A549 (cell line): ENCODE data around the gene SLC38A2.

Source experiments
- BHLHE40 ChIP-seq: IDR thresholded peaks from 2 replicates; pipeline ENCODE4 v1.6.1; 2012; ENCODE audit warnings: low read depth, low read length, inconsistent platforms
- CBX8 ChIP-seq: fragments of 200-600 bp; sonication (generic); IDR thresholded peaks from 2 replicates; pipeline ENCODE4 v1.6.1; 2016
- CTCF ChIP-seq: fragments of >200 bp; sonication (Bioruptor Twin); formaldehyde crosslinking; IDR thresholded peaks from 3 replicates; pipeline ENCODE4 v1.5.1; 2016
- EHMT2 ChIP-seq: fragments of 200-600 bp; sonication (generic); IDR thresholded peaks from 2 replicates; pipeline ENCODE4 v1.6.1; 2016; ENCODE audit warnings: antibody characterized with exemption, low read depth, mild to moderate bottlenecking, moderate library complexity
- EP300 ChIP-seq, 2 experiments: fragments of >200 bp; sonication (Bioruptor Twin); formaldehyde crosslinking; IDR thresholded peaks; 2 replicates in 1 of 2; 3 replicates in 1 of 2; pipeline ENCODE4 v1.6.1; 2016 to 2017
- KDM1A ChIP-seq: fragments of 200-600 bp; sonication (generic); IDR thresholded peaks from 2 replicates; pipeline ENCODE4 v1.6.1; 2016; ENCODE audit warnings: low read depth, mild to moderate bottlenecking
- MAFK ChIP-seq: fragments of 450-650 bp; IDR thresholded peaks from 2 replicates; pipeline ENCODE4 v1.6.1; 2014; ENCODE audit not compliant: partially characterized antibody
- PBX3 ChIP-seq: IDR thresholded peaks from 2 replicates; pipeline ENCODE4 v1.6.1; 2012
- POLR2A ChIP-seq: IDR thresholded peaks from 2 replicates; pipeline ENCODE4 v1.6.1; 2012; ENCODE audit warnings: mild to moderate bottlenecking, low read length
- REST ChIP-seq: fragments of 200-600 bp; sonication (generic); IDR thresholded peaks from 2 replicates; pipeline ENCODE4 v1.6.1; 2016; ENCODE audit warnings: antibody characterized with exemption, mild to moderate bottlenecking, moderate library complexity
- RFX5 ChIP-seq: fragments of 450-650 bp; IDR thresholded peaks from 2 replicates; pipeline ENCODE4 v1.7.1; 2014; ENCODE audit warnings: antibody characterized with exemption, mild to moderate bottlenecking, moderate library complexity
- RNF2 ChIP-seq: fragments of 200-600 bp; sonication (generic); IDR thresholded peaks from 2 replicates; pipeline ENCODE4 v1.6.1; 2016; ENCODE audit warnings: low read depth, mild to moderate bottlenecking, antibody characterized with exemption, moderate library complexity, borderline replicate concordance
- SREBF2 ChIP-seq: fragments of 450-650 bp; IDR thresholded peaks from 2 replicates; pipeline ENCODE4 v1.6.1; 2014; ENCODE audit warnings: mild to moderate bottlenecking, moderate library complexity
- TP53 ChIP-seq: fragments of 250-450 bp; sonication (Bioruptor Pico); IDR thresholded peaks from 2 replicates; pipeline ENCODE4 v1.5.0; 2021; ENCODE audit warnings: mild to moderate bottlenecking, moderate library complexity

GRCh38 chr12:46401662-46402061 is 29.1 kb upstream of the SLC38A2 start:
- TF ChIP-seq CTCF, result no peak
- TF ChIP-seq POLR2A, result no peak
- no peak for TF ChIP-seq EP300 (IDR thresholded peaks at IDR 0.05)
- no peak for TF ChIP-seq REST
- TF ChIP-seq EHMT2, result no peak
- no peak for TF ChIP-seq PBX3
- TF ChIP-seq KDM1A, result no peak
- TF ChIP-seq MAFK, result no peak
- TF ChIP-seq SREBF2, result no peak
- TF ChIP-seq RNF2, result no peak
- no peak for TF ChIP-seq TP53 (CRISPR knock-in tag)
- no peak for TF ChIP-seq BHLHE40
- TF ChIP-seq CBX8, result no peak
- no peak for TF ChIP-seq RFX5
